WERI-Rb-1 (cell line): ENCODE results near the gene CHRNB2.

Source experiments
- DNase-seq: peaks from one replicate; pipeline ENCODE4 v3.0.0-alpha.2; 2020
- H3K27ac ChIP-seq: fragments of 250-450 bp; sonication (Bioruptor Pico); 2 replicates; pipeline ENCODE4 v1.5.1; 2020; ENCODE audit warnings: mild to moderate bottlenecking, moderate library complexity
- H3K27me3 ChIP-seq: fragments of 250-450 bp; sonication (Bioruptor Pico); 2 replicates; pipeline ENCODE4 v1.5.1; 2021; ENCODE audit warnings: mild to moderate bottlenecking, low read depth, moderate library complexity; ENCODE audit not compliant: insufficient read depth, severe bottlenecking
- H3K36me3 ChIP-seq: fragments of 250-450 bp; sonication (Bioruptor Pico); 2 replicates; pipeline ENCODE4 v1.5.1; 2020; ENCODE audit warnings: mild to moderate bottlenecking, moderate library complexity
- H3K4me3 ChIP-seq: 2 replicates; pipeline ENCODE4 v1.5.1; 2011; ENCODE audit warnings: low read depth, mild to moderate bottlenecking, control low read depth, low read length
- H3K9me3 ChIP-seq: fragments of 250-450 bp; sonication (Bioruptor Pico); 2 replicates; pipeline ENCODE4 v1.5.1; 2021; ENCODE audit warnings: mild to moderate bottlenecking, moderate library complexity; ENCODE audit not compliant: severe bottlenecking
- TF ChIP-seq, protein P1 (sequence below): IDR thresholded peaks from 2 replicates; pipeline ENCODE4 v1.5.1; 2011; ENCODE audit warnings: low read depth, mild to moderate bottlenecking, control low read depth, inconsistent platforms, low read length

Gene CHRNB2

DNA sequence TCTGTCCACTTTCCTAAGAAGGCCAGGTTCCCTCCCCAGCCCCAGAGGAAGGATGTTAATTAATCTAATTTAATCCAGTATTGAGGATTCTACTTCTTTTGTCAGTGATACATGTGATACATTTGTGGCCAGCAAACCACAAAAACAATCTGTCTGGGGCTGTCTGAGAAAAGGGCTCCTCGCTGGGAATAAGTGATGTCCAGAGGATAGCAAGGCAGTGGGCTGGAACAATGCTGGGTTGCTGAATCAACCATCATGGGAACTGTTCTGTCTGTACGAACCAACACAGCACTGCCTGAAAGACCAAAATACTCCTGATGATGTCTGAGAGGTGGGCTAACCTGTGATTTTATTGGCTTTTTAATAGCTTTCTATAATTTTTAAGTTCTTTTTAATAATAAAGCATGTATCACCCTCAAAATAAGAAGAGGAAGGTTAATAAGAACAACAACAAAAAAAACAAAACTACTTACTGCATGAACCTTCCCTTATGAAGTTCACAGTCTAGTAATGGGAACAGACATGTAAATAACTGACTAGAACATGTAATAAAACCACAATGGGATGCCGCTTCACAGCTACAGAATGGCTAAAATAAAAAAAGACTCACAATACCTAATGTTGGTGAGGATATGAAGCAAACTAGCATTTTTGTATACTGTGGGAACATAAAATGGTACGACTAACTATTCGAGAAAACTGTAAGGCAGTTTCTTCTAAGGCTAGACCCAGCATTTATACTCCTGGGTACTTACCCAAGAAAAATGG lies 51.8 kb downstream of the CHRNB2 start:
- no peak overlapping the region for H3K27ac ChIP-seq
- no peak overlapping the region for H3K4me3 ChIP-seq
- TF ChIP-seq, protein P1, sequence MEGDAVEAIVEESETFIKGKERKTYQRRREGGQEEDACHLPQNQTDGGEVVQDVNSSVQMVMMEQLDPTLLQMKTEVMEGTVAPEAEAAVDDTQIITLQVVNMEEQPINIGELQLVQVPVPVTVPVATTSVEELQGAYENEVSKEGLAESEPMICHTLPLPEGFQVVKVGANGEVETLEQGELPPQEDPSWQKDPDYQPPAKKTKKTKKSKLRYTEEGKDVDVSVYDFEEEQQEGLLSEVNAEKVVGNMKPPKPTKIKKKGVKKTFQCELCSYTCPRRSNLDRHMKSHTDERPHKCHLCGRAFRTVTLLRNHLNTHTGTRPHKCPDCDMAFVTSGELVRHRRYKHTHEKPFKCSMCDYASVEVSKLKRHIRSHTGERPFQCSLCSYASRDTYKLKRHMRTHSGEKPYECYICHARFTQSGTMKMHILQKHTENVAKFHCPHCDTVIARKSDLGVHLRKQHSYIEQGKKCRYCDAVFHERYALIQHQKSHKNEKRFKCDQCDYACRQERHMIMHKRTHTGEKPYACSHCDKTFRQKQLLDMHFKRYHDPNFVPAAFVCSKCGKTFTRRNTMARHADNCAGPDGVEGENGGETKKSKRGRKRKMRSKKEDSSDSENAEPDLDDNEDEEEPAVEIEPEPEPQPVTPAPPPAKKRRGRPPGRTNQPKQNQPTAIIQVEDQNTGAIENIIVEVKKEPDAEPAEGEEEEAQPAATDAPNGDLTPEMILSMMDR: no peak
- no peaks in the 10 kb centered on the region for H3K9me3 ChIP-seq
- no peak for DNase-seq
- peaks cover 15% of the 10 kb centered on the region for H3K36me3 ChIP-seq
- H3K27me3 ChIP-seq: no peaks in the 10 kb centered on the region

DNA sequence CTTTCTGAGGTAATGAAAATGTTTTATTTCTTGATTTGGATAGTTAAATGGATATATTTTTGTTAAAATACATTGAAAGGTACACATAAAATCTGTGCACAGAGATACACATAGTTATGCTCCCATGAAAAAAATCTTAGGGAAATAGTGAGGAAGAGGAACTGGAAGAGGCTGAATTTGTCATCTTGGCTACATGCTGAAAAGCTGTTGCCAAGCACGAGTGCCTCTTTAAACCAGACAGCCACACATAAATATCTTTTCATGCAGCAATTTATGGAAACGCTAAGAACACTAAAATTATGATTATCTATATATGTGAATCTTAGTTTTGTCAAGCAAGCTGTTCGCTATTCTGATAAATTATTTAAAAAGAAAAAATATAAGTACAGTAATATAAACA lies 53.2 kb downstream of the CHRNB2 start:
- Histone ChIP-seq H3K27me3 (no peaks in the 10 kb centered on the region), H3K9me3 (no peaks in the 10 kb centered on the region), H3K27ac (no peak overlapping the region), H3K36me3 (peaks cover 26% of the 10 kb centered on the region), H3K4me3 (no peak overlapping the region)
- TF ChIP-seq, protein P1: no peak
- DNase-seq: no peak

DNA sequence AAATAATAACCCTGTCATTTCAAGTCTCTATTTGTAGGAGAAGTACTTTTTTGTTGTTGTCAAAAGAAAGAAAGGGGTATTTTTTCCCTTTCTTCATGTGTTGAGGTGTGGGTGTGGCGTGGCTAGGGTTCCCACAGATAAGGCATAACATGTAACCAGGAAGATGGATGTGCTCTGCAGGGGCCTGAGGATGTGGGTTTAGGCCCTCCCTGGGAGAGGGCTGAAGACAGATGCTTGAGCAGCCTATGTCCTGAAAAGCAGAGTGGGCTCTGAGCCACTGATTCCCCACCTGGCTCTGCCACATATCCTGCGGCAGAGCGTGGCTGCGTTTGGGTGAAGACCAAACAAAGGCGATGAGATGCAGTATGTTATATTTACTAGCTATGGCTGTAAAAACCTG lies 54.3 kb downstream of the CHRNB2 start:
- Histone ChIP-seq H3K9me3 (no peaks in the 10 kb centered on the region), H3K27ac (no peak overlapping the region), H3K27me3 (no peaks in the 10 kb centered on the region), H3K4me3 (no peak overlapping the region), H3K36me3 (peaks cover 26% of the 10 kb centered on the region)
- TF ChIP-seq, protein P1: no peak
- no peak for DNase-seq

DNA sequence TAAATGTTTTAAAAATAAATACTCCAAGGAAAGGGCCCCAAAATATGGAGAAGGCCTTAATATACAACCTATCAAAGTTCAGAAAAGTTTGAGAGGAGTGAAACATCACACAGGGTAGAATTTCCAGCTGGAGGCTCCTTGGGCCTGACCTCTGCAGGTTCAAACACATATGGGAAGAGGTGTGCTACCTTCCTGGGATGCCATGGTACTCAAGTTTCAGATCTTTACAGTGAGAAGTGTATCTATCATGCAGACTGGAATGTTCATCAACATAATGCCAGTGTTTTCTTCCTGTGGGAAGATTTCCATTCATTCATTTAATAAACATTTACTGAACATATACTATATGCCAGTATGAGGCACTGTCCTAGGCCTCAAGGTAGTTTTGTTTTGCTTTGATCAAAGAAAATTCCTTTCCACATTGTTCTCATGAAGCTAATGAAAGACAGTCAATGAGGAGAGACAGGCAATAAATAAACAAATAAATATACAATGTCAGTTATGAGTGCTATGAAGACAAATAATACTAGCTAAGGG lies 55.0 kb downstream of the CHRNB2 start:
- no peak for DNase-seq
- H3K4me3 ChIP-seq: no peak overlapping the region
- H3K9me3 ChIP-seq: no peaks in the 10 kb centered on the region
- H3K27me3 ChIP-seq: no peaks in the 10 kb centered on the region
- H3K36me3 ChIP-seq: peaks cover 29% of the 10 kb centered on the region
- no peak overlapping the region for H3K27ac ChIP-seq
- TF ChIP-seq, protein P1: no peak

DNA sequence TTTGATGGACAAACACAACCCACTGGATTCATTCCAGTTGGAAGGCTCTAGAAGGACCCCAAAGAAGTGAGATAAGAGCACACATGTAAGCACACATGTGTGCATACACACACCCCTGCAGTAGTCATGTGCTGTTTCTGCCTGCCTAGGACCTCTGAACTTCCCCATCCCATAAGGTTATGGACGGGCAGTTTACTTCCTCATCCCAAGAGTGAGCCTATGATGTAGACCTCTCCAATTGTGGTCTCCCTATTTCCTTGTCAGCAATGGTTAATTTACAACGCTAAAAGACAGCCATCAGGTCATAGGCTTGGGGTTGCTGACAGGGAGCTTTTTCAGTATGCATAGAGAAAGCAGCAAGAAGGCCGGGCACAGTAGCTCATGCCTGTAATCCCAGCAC lies 55.8 kb downstream of the CHRNB2 start:
- no peaks in the 10 kb centered on the region for H3K27me3 ChIP-seq
- H3K9me3 ChIP-seq: no peaks in the 10 kb centered on the region
- H3K36me3 ChIP-seq: peaks cover 30% of the 10 kb centered on the region
- no peak overlapping the region for H3K4me3 ChIP-seq
- H3K27ac ChIP-seq: no peak overlapping the region
- DNase-seq: no peak
- TF ChIP-seq, protein P1: no peak
